HL-60/S4 treated with phorbol 12-myristate 13-acetate at 8.2 ng/mL for 4 days and 3 days (cell line): Measurements from ENCODE around the gene DSCAM.
"Not testable (repeated sequence)": the region's sequence is repeated elsewhere in the genome, so short reads cannot be mapped to it uniquely, and the experiment has no call there.

Experiments used
- in situ Hi-C: fragments of 300-500 bp; cut with MboI; formaldehyde crosslinking; loops from 2 replicates; pipeline ENCODE4 v1.15.0; 2022; ENCODE audit warnings: low sequenced_read_pairs

Gene DSCAM

DNA sequence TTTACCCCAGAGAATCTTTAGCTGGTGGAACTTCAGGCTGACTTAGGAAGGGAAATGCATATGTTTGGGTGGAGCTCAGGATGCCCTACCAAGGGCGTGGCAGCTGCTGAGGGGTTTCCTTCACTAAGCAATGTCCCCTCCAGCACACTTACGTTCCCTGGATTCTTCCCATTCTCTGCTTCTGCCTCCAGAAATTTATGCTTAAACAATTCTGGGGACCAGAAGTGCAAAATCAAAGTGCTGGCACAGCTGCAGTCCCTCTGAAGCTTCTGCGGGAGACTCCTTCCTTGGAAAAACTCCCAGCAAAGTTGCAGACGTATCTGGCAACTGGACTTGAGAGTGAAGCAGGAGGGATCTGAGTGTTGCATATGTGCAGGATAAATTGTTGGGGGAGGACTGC, 576.9 kb downstream of the DSCAM start:
- in situ Hi-C loops: no loop called here

DNA sequence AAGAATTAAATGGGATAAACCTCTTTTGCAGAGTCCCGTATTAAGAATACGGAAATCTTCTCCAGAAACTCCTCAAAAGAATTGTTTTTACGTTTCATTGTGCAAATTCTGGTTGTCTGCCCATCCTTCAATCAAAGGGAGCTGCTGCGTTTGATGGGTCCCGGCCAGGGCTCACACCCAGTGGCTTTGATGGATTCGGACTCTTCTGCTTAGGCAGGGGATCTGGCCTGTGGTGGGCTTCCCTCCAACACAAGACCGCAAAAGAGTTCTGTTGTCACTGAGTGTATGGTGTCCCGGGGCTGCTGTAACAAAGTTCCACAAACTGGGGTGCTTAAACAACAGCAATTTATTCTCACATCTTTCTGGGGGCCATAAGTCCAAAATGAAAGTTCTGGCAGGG, 577.7 kb downstream of the DSCAM start:
- in situ Hi-C loops: no loop called here

DNA sequence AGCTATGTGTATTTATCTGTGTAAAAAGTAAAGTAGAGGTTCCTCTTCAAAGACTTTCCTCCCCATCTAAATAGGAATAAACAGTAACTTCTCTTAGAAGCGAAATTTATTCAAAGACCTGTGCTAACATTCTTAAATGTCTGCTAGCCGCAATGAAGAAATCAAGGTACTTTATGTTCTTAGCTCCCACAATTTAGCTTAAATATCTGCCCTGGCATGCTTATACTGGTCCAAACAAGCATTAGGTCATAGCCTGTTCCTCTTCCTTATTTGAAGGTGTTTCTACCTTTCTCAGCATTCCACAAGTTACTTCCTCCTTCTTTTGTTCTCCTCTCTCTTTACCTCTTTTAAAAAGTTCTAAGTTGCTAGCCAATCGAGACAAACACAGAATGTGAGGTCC, 588.5 kb downstream of the DSCAM start:
- in situ Hi-C loops: not testable (repeated sequence)

DNA sequence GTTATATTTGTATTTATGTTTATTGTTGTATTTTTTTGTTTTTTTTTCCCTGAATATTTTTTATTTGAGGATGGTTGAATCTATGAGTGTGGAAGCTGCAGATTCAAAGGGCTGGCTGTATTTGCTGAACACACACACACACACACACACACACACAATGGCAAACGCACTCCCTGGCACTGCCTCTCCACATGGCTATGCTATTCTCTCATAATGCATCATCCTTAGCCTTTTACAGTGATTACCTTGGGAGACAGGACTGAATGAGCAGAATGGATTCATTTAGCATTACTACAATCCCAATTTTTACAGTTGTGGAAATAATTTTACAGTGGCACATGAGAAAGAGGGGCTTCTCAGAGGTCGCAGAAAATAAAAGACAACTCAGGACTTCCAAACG, 589.6 kb downstream of the DSCAM start:
- in situ Hi-C loops: no loop called here

DNA sequence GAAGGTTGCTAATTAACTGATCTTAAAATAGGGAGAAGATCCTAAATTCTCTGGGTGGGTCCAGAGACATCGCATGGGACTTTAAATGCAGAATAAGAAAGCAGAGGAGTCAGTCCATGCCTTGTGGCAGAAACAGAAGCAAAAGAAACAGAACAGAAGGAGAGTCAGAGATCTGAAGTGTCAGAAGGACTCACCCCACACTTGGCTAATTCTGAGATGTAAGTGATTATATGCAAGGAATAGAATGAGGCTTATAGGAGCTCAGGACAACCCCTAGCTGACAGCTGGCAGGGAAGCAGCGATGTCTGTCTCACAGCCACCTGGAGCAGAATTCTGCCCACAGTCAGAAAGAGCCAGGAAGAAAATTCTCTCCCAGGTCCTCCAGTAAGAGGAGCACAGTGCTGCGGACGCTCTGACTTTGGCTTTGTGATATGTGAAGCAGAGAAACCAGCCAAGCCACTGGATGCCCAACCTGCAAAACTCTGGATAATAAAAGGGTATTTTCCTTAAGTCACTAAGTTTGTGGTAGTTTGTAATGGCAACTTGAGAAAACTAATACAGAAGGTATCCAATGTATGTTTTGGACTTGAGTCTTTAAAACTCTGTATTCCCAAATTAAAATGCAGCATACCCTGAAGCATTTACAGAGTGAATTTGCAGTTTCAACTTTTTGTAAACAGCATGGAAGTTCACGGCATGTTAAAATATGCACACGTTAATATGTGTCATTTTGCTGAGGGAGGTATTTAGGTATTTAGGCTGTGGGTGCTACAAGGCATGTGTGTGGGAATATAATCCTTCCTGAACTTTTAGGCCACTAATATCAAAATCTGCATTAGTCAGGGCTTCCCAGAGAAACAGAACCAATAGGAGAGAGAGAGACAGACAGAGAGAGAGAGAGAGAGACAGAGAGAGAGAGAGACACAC, 591.2 kb downstream of the DSCAM start:
- in situ Hi-C loops: no loop called here

DNA sequence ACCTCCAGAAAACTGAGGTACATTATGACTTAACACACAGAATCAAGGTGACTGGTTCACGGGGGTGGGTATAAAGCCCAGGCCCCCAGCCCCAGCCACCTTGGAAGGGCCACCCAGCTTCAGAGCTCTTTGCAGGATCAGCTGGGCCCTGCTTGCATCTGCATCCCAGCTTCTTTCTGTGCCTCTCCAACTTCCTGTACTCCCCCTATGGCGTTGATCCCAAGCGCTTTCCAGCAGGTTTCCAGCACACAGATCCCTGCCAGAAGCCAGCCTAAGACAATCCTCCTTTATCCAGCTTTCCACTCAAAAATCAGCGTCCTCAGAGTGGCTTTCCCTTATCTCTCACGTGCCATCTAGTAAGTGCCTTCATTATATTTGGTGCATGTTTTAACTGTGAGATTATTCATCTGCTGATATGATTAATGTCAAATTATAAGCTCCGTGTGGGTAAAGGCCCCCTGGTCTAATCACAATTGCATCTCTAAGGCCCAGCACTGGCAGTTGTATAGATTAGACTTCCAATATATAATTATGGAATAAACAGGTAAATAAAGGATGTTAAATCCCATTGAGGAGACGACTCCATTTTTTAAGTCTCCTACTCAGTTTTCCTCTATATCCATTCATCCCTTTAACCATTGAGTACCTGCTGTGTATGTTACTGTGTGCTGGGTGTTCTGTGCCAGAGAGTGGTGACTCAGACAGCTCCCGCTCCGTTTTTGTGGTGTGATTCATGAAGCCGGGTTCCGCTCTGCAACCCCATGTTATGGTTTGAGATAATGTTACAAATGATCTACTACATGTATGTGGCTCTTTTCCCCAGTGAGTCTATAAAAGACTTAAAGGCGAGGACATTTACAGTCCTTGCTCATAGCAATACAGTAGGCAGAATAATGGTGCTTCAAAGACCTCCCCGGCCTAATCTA, 592.2 kb downstream of the DSCAM start:
- in situ Hi-C loops: no loop called here

DNA sequence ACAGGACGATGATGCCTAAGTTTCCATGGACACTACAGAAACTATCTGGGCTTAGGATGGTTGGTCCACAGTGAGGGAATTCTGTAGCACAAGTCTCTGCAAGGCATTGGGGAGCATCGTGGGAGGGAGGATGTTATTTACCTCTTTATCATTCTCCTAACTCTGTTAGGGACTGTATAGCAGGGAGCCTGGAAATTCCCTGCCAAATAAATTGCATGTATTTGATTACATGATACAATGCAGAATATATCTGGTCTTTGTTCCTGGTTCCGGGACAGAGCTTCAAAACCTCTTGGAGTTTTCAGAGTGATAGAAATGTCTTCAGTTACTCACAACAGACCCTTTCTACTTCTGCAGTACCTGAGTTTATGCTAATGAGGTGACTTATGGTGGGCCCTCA, 593.8 kb downstream of the DSCAM start:
- in situ Hi-C loops: no loop called here

DNA sequence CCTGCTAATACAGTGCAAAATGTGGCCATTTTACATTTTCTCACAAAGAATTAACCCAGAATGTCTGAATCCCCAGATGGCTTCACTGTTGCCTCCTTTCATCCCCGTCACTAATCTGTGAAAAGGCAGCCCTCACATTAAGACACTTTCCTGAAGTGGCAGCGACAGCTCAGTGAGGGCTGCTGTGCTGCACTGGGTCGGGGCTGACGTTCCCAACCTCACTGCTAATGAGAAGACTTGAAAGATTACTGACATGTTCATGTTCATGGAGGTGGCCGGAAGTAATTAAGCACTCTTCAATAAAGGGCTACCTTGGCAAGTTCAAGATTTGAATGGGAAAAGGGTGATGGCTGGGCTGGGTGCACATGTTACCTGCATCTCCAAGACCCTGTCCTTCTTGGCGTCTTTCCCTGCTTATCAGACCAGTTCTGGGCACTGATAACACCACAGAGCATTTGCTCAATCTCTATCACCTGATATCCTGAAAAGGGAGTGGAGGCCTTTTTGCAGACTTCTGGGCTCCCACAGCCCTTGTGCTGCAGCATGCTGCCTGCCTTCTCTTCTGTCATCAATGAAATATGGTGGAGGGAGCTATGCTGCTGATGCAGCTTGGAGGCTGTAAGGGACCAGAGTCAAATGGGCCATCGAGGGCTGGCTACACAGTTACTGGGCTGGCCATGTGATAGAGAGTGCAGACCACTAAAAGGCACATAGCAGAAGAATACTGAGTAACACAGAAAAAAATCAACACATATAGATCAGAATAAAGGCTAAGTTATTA, 596.3 kb downstream of the DSCAM start:
- in situ Hi-C loops: no loop called here

DNA sequence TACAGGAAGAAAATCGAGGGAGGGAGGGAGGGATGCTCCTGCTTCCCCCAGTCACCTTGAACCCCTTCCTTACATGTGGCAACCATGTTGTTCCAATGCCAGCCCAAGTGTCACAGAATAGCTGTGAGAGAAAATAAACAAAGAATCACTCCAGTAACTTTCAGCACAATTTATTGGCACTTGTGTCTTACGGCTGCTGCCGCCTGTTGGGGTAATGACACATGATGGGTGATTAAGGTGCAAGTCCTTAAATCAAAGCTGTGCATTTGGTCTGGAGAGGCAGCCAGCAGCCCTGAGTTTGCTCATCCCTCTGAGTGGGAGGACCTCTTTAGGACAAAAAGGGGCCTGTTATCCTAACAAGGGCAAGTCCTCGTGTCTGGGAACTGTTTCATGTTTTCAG, 602.0 kb downstream of the DSCAM start:
- in situ Hi-C loops: no loop called here

DNA sequence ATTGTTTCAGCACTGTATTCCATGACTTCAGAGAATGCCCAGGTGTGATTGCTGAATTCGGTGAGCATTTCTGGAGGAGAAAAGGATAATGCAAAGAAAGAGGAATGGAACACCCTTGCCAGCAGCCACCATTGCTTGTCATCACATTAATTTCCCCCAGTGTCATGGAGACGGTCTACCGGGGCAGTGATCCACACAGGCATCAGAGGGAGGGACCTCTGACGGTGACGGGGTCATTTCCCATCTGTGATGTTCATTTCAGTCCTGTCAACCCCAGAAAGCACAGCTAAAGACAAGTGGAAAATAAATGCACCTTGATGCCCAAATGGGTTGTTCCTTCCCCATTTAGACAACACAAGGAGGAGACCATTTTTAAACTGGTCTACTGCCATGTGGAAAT, 603.3 kb downstream of the DSCAM start:
- in situ Hi-C loops: no loop called here

DNA sequence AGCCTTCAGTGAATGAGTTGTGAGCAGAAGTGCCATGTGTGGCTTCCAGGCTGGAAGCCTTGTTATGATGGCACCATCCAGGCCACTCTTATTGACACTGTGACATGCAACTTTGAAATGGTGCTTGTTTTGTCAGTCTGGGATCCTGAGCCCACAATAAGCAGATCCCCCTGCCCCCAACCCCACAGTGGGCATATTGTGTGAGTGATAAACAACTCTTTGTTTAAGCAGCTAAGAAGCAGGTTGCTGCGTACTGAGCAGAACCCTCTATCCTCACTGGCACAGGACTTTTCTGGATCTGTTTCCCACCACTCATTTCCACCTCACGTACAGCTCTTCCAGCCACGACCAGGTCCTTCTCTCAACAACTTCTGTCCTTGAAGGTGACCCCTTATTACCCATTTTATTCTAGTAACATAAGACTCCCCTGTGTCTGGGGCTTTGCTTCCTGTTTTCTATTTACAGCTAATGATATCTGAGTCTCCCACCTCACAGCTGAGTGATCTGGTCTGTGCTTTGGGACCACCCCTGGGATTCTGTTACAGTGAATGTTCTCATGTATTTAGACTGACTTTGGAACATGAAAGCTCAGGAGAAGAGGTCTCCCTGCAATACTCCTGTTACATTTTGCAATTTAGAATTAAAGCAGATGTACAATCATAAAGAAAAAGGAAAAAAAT, 604.2 kb downstream of the DSCAM start:
- in situ Hi-C loops: no loop called here

DNA sequence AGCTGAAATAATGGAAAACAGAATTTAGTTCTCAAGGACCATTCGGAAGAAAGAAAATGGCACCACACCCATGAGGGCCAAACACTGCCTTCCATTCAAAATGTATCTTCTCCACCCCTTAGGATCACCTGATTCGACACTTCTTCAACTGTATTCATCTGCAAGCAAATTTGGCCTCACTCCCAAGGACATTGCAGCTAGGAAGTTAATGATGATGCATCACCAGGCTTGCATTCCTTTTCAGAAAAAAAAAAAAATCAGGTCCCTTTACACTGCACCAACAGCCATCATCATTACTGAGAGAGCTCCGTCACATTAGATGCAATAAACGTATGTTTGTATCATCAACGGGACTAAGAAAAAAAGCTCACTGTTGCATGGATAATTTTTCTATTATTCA, 611.4 kb downstream of the DSCAM start:
- in situ Hi-C loops: no loop called here

DNA sequence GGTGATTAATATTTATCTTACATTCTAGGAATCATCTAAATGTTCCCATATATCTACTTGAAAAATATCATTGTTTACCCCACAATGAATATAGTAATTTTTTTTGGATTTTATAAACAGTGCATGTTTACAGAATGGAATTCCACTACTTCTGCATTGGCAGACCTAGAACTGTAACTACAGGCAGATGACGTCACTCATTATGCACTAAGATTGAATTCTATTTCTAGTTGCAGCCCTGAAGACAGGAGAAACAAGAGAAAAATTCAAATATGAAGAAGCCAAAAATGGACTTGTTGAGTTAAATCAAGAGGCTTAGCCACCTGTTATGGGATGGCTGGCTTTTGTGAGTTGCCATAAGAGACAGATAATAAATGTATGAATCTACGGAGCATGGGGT, 615.0 kb downstream of the DSCAM start:
- in situ Hi-C loops: no loop called here

DNA sequence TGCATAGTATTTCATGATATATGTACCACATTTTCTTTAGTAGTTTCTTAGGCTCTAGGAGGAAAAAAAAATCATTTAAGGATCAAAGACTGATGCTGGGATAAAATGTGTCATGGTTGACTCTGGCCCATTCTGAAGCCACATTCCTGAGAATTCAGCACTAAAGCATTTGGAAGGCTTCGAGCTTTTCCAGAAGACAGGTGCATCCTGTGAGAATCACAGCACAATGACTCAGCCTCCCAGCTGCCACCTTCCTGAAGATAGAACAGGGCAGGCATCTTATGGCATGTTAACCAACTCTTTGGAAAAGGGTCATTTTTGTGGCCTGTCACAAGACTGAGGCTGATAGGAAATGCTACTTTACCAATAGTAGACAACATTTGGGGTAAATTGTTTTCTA, 619.9 kb downstream of the DSCAM start:
- in situ Hi-C loops: no loop called here

DNA sequence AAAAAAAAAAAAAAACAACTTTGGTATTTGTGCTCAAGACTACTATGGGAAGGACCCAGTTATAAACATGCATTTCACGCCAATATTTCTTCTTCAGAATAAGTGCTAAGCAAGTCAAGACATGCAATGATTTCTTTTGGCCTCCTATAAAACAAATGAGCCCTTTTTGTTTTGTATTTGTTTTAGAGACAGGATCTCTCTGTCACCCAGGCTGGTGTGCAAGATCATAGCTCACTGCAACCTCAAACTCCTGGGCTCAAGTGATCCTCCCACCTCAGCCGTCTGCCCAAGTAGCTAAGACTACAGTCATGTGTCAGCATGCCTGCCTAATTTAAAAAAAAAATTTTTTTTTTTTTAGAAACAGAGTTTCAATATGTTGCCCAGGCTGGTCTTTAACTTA, 631.0 kb downstream of the DSCAM start:
- in situ Hi-C loops: no loop called here

DNA sequence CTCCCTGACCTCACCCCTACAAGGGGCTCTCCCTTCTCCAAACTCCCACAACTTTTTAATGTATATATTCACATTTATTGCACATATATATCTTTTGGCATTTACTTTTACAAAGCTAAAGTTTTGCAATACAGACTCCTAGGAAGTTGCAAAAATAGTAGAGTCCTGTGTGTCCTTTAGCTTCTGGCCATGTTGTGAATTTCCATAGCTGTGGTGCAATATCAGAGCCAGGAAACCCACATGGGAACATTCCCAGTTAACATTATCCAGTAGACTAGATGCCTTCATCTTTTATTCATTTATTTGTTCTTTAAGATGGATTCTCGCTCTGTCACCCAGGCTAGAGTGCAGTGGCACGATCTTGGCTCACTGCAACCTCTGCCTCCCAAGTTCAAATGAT, 636.7 kb downstream of the DSCAM start:
- in situ Hi-C loops: no loop called here

DNA sequence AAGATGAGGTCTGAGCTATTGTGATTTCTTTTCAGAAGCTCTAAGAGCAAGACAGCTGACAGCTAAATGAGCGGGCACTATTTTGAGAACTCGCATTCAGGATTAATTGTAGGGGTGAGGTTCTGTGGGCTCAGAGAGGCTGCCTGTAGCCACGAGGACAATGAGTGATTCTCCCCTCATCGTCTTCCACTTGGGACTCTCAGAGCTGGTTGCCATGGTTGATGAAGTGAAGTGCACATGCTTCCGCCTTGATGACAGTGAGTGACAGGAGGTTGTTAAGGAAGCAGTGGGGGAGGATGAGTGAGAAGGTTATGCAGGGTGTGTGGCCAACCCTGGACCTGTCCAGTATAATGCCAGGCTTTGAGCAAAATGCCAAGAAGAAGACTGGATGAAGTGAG, 638.0 kb downstream of the DSCAM start:
- in situ Hi-C loops: no loop called here

DNA sequence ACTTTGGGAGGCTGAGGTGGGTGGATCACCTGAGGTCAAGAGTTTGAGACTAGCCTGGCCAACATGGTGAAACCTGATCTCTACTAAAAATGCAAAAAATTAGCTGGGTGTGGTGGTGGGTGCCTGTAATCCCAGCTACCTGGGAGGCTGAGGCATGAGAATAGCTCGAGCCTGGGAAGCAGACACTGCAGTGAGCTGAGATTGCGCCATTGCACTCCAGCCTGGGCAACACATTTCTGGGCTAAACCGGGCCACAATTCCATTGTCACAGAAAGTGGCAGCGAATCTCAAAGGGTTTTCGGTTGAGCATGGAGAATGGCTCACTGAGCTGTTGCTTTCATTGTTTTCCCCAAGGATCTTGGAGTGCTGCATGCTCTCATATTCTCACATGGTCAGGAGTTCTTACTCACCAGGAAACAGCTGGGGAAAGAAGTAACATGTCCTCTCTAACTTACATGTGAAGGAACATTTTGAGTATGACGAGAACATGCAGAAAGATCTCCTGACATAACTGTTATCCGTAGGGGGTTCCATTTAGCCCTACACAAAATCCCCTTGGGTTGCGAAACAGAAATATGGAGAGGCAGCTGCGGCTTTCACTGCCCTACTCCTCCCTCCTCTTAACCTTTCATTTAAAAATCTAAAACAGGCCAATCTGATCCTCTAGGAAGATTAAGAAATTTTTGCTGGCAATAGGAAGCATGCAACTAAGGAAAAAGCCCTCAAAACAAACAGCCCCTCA, 638.6 kb downstream of the DSCAM start:
- in situ Hi-C loops: no loop called here

DNA sequence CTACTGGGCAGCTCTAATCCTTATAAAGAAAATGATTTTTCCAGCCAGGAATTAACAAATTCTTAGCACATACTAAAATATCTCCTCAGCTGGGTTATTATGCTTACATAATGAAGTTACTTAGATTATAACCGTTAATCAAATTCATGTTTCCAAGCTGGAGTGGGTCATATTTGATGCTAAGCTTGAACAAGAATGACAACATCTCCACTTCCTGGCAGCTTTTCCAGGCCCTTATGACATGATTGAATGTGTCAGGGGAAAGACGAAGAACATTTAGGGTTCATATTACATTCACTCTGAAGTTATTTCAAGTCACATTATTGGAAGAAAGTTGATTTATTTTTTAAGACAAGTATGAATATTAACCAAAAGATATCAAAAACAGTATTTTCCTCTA, 646.0 kb downstream of the DSCAM start:
- in situ Hi-C loops: no loop called here

DNA sequence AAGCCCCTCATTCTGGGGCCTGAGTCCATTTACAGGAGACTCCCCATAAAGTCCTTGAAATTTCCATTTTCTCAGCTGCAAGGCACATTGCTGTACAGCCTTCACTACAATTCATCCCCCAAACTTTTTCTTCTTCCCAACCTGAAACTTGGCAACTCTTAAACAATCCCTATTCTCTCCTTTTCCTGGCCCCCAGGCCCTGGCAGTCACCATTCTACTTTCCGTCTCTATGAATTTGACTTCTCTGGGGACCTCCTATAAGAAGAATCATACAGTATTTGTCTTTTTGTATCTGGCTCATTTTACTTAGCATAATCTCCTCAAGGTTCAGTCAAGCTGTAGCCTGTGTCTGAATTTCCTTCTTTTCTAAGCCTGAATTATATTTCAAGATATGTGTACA, 646.8 kb downstream of the DSCAM start:
- in situ Hi-C loops: no loop called here
